HG02571 (cell line): ENCODE data around the gene ANKFY1.
"Not testable (repeated sequence)": the region's sequence is repeated elsewhere in the genome, so short reads cannot be mapped to it uniquely, and the experiment has no call there.

Experiments used
- ATAC-seq: cut with Tn5 transposase; IDR thresholded peaks from one replicate; pipeline ENCODE4 v1.9.1; 2021; ENCODE audit warnings: mild to moderate bottlenecking, moderate library complexity; ENCODE audit not compliant: unreplicated experiment

ANKFY1 gene

DNA sequence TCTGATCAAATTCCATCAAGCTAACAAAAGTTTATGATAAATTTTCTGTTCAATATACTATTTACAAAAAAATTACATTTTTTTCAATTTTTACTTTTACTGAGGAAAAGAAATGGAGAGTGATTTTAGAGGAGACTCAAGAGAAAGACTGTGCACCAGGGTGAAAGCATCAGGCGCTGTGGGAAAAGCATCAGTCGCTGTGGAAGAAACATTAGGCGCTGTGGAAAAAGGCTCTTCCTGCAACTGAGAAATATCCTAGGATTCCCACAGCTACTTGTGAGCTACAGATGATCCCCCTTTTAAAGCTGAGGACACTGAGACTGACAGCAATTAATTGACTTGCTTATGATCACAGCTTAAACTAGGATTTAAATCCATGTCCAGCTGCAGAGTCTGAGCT is 4.9 kb downstream of the ANKFY1 start:
- no peak for ATAC-seq

DNA sequence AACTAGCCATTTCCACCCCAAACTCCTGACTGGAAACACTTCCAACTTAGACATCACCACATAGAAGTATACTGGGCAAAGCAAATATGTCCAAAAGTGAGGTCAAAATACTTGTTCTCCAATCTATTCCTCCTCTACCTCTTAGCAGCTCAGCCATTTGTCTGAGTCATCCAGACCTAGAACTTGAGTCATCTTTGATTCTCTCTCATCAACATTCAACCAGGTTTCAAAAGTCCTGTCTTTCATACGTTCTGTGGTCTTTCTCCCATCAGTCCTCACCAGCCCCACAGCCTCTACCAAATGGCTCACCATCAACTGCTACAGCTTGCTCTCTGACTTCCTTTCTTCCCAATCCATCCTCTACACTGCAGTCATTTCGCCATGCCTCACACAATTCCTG is 6.8 kb downstream of the ANKFY1 start:
- no peak for ATAC-seq

GRCh38 chr17:4255271-4255670 is 8.5 kb downstream of the ANKFY1 start:
- not testable (repeated sequence) for ATAC-seq

- ATAC-seq = no peak
Measured at GRCh38 chr17:4250887-4251286, 12.9 kb downstream of the ANKFY1 start.

DNA sequence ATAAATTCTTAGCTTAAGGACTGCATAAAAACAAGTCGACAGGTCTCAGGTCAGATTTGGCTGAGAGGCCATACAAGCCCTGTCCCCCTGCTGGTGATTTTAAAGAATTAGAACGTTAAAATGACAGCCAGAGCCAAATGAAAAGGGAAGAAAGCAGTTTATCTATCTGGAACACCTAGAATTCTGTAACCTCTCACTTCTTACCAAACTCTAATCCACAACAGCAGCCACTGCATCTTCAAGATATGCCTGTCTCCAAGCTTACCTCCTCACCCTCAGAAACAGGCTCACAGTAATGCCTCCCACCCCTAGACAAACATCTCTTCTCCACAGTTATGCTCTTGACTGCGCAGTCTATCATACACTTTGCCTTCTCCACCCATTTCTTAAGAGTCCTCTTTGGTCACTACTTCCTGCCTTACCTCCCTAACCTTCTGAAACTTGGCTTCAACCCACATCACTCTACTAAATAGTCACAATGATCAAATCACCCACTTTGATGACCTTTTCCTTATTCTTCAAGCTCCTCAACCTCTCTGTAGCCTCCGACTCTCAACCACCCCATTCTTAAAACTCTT is 14.2 kb downstream of the ANKFY1 start:
- ATAC-seq = no peak

GRCh38 chr17:4248504-4249277 is 15.1 kb downstream of the ANKFY1 start:
- ATAC-seq = no peak

- ATAC-seq = no peak
Measured at GRCh38 chr17:4247971-4248388, 15.8 kb downstream of the ANKFY1 start.

DNA sequence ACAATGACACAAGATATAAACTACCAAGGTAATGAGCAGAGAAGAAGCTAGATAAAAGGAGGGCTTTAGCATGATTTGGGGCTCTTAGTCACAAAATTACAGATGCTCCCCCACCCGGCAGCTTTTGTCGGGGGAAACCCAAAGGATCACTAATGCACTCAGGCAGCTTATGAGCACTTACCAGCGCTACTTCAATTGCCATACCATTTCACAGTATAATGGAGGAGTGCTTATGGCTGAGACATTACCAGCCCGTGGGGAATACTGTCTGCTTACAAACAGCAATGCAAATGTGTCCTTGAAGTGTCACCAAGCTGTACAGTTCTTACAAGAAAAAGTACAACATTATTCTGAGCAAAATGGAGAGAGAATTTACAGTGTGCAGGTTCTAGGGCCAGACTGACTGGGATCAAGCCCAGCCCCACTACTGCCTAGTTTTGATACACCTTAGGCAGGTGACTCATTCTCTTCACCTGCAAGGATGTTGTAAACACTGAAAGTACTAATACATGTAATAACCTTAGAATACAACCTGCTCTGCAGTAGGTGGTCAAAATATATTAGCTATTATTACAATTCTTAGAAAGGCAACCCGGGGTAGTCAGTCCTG is 16.3 kb downstream of the ANKFY1 start:
- no peak for ATAC-seq

GRCh38 chr17:4246674-4247073 is 17.1 kb downstream of the ANKFY1 start:
- ATAC-seq = no peak

DNA sequence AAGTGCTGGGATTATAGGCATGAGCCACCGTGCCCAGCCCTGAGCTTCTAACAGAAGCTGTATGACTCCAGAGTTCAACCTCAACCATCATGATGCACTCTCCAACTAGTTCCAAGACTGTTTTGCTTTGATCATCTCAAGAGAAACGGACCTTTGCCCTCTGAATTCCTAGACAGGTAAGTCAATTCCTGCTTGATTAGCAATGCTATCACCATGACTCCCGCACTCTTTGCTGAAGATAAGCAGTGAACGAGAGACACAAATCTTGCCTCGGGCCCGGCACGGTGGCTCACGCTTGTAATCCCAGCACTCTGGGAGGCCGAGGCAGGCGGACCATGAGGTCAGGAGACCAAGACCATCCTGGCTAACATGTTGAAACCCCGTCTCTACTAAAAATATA is 22.2 kb downstream of the ANKFY1 start:
- ATAC-seq = no peak

DNA sequence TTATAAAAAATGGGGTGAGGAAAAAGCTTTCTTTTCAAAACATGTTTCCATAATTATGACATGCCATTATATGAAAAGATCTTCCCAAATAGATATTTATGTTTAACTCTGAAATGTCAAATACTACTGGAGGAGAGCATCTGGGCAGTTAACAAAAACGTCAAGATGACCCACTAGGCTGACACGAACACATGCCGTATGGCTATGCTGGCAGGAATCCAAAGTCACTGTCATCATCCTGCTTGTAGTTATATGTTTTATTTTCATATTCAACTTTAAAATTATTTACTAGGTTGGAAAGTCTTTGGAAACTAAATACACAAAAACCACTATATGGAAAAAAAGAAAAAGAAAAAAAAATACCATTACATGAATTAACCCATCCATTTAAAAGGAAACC is 27.3 kb downstream of the ANKFY1 start:
- ATAC-seq = no peak

DNA sequence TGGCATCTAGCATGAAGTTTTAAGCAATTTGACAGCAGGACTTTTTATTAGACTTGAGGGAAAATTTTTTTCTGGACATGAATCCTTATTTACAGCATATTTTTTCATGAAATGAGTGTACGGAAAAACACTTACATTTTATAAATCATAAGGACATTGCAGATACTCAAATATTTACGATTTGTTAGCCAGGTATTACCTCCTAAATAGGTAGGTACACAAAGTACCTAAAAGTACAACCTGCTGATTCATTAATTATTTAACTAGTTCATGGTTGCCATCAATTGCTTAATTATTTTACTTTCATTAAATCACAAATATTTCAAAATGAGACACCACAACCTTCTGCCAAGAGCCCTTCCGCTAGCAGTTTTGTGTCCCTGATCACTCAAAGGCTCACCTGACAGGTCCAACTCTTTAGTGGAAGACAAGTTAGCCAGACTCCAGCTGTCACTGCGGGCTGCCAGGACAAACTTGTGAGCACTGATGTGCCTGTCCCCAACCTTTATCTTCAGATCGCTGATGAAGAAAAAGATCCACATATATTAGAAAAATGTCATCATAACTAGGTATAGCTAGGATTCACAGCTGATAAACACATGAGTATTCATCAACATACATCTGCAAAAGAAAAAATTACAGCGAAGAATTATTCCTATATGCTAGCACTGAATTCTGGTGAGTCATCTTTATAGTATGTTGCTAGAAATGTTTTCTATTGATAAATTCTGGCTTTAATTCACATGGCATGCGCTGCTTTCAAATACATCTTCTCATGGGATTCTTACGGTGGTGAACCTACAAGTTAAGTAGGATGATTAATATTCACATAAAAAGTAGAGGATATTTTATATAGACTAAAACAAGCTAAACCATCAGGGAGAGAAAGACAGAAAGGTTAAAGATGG is 28.2 kb downstream of the ANKFY1 start:
- no peak for ATAC-seq

- no peak for ATAC-seq
Measured at GRCh38 chr17:4234401-4234800, 29.4 kb downstream of the ANKFY1 start.

- ATAC-seq = no peak
Measured at GRCh38 chr17:4233668-4234258, 30.0 kb downstream of the ANKFY1 start.

DNA sequence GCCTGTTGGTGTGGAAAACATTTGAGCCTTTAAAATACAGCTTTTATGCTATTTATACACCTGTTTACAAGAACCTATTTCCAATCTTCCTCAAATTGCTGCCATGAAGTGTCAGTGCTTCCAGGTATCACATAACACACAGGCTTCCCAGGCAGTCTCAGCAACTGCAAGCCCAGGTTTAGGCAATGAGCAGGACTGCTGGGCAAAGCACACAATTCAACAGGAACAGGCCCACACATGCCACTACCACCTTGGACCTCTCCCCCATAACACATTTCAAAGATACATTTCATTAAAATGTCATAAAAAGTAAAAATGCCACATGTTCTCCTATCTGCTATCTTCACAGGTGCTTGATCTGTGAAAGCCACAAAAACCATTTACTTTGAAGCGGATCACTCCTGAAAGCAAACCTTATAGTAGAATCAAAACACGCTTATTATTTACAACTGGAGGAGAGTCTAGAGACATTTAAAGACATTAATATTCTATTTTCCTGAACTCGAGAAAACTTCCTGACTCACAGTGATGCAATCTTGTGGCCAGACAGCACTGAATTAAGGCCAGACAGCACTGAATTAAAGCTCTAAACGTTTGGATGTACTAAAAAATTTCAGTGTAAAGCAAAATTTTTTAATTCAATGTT is 31.5 kb downstream of the ANKFY1 start:
- no peak for ATAC-seq

DNA sequence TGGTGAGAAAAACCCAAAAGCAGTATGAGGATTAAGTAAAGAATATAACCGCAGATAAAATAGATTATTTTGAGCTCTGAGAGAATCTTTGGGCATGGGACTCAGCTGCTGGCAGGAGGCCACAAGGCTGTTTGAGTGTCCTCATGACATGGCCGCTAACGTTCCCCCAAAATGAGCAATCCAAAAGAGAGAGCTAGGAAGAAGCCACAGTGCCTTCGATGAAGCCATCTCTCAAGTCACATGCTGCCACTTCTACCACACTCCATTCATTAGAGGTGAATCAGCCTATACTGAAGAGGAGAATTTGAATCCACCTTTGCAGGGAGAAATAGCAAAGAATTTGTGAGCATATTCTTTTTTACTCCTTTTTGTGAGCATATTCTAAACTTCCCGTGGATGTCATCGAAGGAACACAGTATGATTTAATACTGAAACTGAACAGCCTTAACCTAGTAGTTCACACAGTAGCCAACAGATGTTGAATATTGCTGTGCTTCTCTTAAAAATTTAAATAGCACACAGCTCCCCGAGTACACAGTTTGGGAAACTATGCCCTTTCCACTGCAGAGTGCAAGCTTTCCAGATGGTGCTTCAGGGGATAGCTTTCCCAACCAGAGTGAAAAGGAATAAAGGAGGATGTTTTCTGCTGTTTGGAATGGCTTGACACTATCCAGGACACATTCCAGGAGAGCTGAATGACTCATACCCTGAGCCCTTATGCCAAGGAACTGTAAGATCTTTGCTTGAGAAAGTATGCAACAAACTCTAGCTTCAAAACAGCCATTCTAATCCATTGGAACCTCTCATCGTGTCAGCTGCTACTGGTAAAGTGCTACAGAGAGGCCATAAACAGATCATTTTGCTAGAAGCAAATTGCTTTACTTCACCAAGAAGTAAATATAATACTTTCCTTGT is 33.9 kb downstream of the ANKFY1 start:
- ATAC-seq = no peak

GRCh38 chr17:4221899-4222659 is 41.7 kb downstream of the ANKFY1 start:
- ATAC-seq = no peak

GRCh38 chr17:4221163-4221562 is 42.6 kb downstream of the ANKFY1 start:
- no peak for ATAC-seq

- ATAC-seq = no peak
Measured at GRCh38 chr17:4220655-4221054, 43.1 kb downstream of the ANKFY1 start.
